SJCRH30 (cell line): ENCODE results near the gene TLE3. TPM values are rescaled to one million over a fixed set of nuclear protein-coding genes. Genes with fewer than 3 reads are reported as not detected.
A peak's percentile ranks its signal among the peaks of the same experiment; 100 is the strongest.

Source experiments
- DNase-seq, 2 experiments: peaks; one replicate each; pipeline ENCODE4 v3.0.0-alpha.2; 2015 to 2020
- H3K27ac ChIP-seq: fragments of 250-450 bp; sonication (Bioruptor Pico); 2 replicates; pipeline ENCODE4 v1.5.1; 2020; ENCODE audit warnings: mild to moderate bottlenecking, moderate library complexity
- H3K27me3 ChIP-seq: fragments of 250-450 bp; sonication (Bioruptor Pico); 2 replicates; pipeline ENCODE4 v1.5.1; 2020; ENCODE audit warnings: mild to moderate bottlenecking, moderate library complexity
- H3K36me3 ChIP-seq: fragments of 250-450 bp; sonication (Bioruptor Pico); 2 replicates; pipeline ENCODE4 v1.5.1; 2020; ENCODE audit warnings: mild to moderate bottlenecking, moderate library complexity
- H3K4me1 ChIP-seq: fragments of 250-450 bp; sonication (Bioruptor Pico); 2 replicates; pipeline ENCODE4 v1.5.1; 2020; ENCODE audit warnings: mild to moderate bottlenecking, moderate library complexity
- H3K4me3 ChIP-seq: fragments of 250-450 bp; sonication (Bioruptor Pico); 2 replicates; pipeline ENCODE4 v1.5.1; 2020; ENCODE audit warnings: mild to moderate bottlenecking, moderate library complexity
- H3K9me3 ChIP-seq: fragments of 250-450 bp; sonication (Bioruptor Pico); replicated peaks from 2 replicates; pipeline ENCODE4 v1.5.1; 2020; ENCODE audit warnings: mild to moderate bottlenecking, moderate library complexity
- total RNA-seq: library from RNA; depleted of rRNA; stranded (reverse); fragments of >200 nt; shearing (Covaris generic); gene quantifications from 2 replicates; pipeline ENCODE4 v1.2.3, GENCODE V29; 2014

Gene TLE3
- total RNA-seq, 1 experiment from 2014 or later, result 35.7 TPM

GRCh38 chr15:70098461-70099166 lies 897 bp upstream of the TLE3 start:
- H3K27me3 ChIP-seq, result no peaks in the 10 kb centered on the region
- H3K27ac ChIP-seq, result peak overlapping the region; percentile 88
- H3K9me3 ChIP-seq, result no peaks in the 10 kb centered on the region
- peak overlapping the region; percentile 86 for H3K4me3 ChIP-seq
- no peaks in the 10 kb centered on the region; the same call in 1 of the 2 replicates for H3K36me3 ChIP-seq
- peaks cover 25% of the 10 kb centered on the region for H3K4me1 ChIP-seq
- DNase-seq, result peak; percentile 57 to 75

- DNase-seq, result no peak
- H3K27ac ChIP-seq, result peak overlapping the region; percentile 88
- H3K4me3 ChIP-seq, result peak overlapping the region; percentile 86
- peaks cover 30% of the 10 kb centered on the region for H3K4me1 ChIP-seq
- no peaks in the 10 kb centered on the region; the same call in 1 of the 2 replicates for H3K36me3 ChIP-seq
- H3K27me3 ChIP-seq, result no peaks in the 10 kb centered on the region
- no peaks in the 10 kb centered on the region for H3K9me3 ChIP-seq
Observed at GRCh38 chr15:70098153-70098460, 390 bp upstream of the TLE3 start.

GRCh38 chr15:70097063-70097320 lies 725 bp downstream of the TLE3 start:
- H3K4me1 ChIP-seq, result peaks cover 41% of the 10 kb centered on the region
- H3K27ac ChIP-seq, result peak overlapping the region; percentile 88
- no peaks in the 10 kb centered on the region for H3K9me3 ChIP-seq
- H3K4me3 ChIP-seq, result peak overlapping the region; percentile 86
- no peaks in the 10 kb centered on the region for H3K27me3 ChIP-seq
- H3K36me3 ChIP-seq, result no peaks in the 10 kb centered on the region; the same call in 1 of the 2 replicates
- DNase-seq, result no peak

- Histone ChIP-seq H3K4me3 (peak overlapping the region; percentile 86), H3K27ac (peak overlapping the region; percentile 88), H3K27me3 (no peaks in the 10 kb centered on the region), H3K36me3 (no peaks in the 10 kb centered on the region; the same call in 1 of the 2 replicates), H3K4me1 (peaks cover 43% of the 10 kb centered on the region), H3K9me3 (no peaks in the 10 kb centered on the region)
- DNase-seq, result peak; percentile 33 to 68
Observed at GRCh38 chr15:70096215-70097062, 1.3 kb downstream of the TLE3 start.

GRCh38 chr15:70095408-70096214 lies 2.1 kb downstream of the TLE3 start:
- Histone ChIP-seq H3K36me3 (no peaks in the 10 kb centered on the region; the same call in 1 of the 2 replicates), H3K9me3 (no peaks in the 10 kb centered on the region), H3K4me3 (peak overlapping the region; percentile 86), H3K27ac (peak overlapping the region; percentile 88; the same call in 1 of the 2 replicates), H3K27me3 (no peaks in the 10 kb centered on the region), H3K4me1 (peaks cover 45% of the 10 kb centered on the region)
- peak; percentile 59 to 64 for DNase-seq

- H3K27ac ChIP-seq, result no peak overlapping the region; the same call in 1 of the 2 replicates
- peak overlapping the region; percentile 86 for H3K4me3 ChIP-seq
- H3K36me3 ChIP-seq, result peaks cover 1% of the 10 kb centered on the region
- H3K4me1 ChIP-seq, result peaks cover 44% of the 10 kb centered on the region
- no peaks in the 10 kb centered on the region for H3K27me3 ChIP-seq
- H3K9me3 ChIP-seq, result no peaks in the 10 kb centered on the region
- peak; percentile 42 to 77 for DNase-seq
Observed at GRCh38 chr15:70094690-70095311, 2.9 kb downstream of the TLE3 start.

GRCh38 chr15:70093481-70094319 lies 4.0 kb downstream of the TLE3 start:
- H3K4me3 ChIP-seq, result no peak overlapping the region
- DNase-seq, result no peak
- H3K27ac ChIP-seq, result no peak overlapping the region
- no peaks in the 10 kb centered on the region for H3K27me3 ChIP-seq
- peaks cover 44% of the 10 kb centered on the region for H3K4me1 ChIP-seq
- H3K36me3 ChIP-seq, result peaks cover 8% of the 10 kb centered on the region
- no peaks in the 10 kb centered on the region for H3K9me3 ChIP-seq

GRCh38 chr15:70093070-70093469 lies 4.6 kb downstream of the TLE3 start:
- Histone ChIP-seq H3K4me3 (no peak overlapping the region), H3K9me3 (no peaks in the 10 kb centered on the region), H3K4me1 (peaks cover 40% of the 10 kb centered on the region), H3K27ac (no peak overlapping the region; the same call in 1 of the 2 replicates), H3K27me3 (no peaks in the 10 kb centered on the region), H3K36me3 (peaks cover 12% of the 10 kb centered on the region)
- DNase-seq, result peak; percentile 29 to 70

- peaks cover 39% of the 10 kb centered on the region for H3K4me1 ChIP-seq
- no peaks in the 10 kb centered on the region for H3K27me3 ChIP-seq
- no peaks in the 10 kb centered on the region for H3K9me3 ChIP-seq
- H3K36me3 ChIP-seq, result peaks cover 14% of the 10 kb centered on the region
- no peak overlapping the region for H3K4me3 ChIP-seq
- peak overlapping the region; percentile 46 for H3K27ac ChIP-seq
- DNase-seq, result peak; percentile 74 to 91
Observed at GRCh38 chr15:70092464-70093027, 5.2 kb downstream of the TLE3 start.

GRCh38 chr15:70091726-70092463 lies 5.8 kb downstream of the TLE3 start:
- Histone ChIP-seq H3K27ac (peak overlapping the region; percentile 46), H3K4me3 (no peak overlapping the region), H3K4me1 (peaks cover 39% of the 10 kb centered on the region), H3K27me3 (no peaks in the 10 kb centered on the region), H3K36me3 (peaks cover 19% of the 10 kb centered on the region), H3K9me3 (no peaks in the 10 kb centered on the region)
- peak; percentile 66 to 75 for DNase-seq

GRCh38 chr15:70090436-70091296 lies 7.1 kb downstream of the TLE3 start:
- Histone ChIP-seq H3K36me3 (peaks cover 29% of the 10 kb centered on the region), H3K9me3 (no peaks in the 10 kb centered on the region), H3K27ac (no peak overlapping the region), H3K4me1 (peaks cover 39% of the 10 kb centered on the region), H3K4me3 (no peak overlapping the region), H3K27me3 (no peaks in the 10 kb centered on the region)
- no peak for DNase-seq

GRCh38 chr15:70089692-70089971 lies 8.1 kb downstream of the TLE3 start:
- H3K27me3 ChIP-seq, result no peaks in the 10 kb centered on the region
- H3K36me3 ChIP-seq, result peaks cover 36% of the 10 kb centered on the region
- H3K27ac ChIP-seq, result no peak overlapping the region
- DNase-seq, result no peak
- H3K4me1 ChIP-seq, result peaks cover 36% of the 10 kb centered on the region
- H3K4me3 ChIP-seq, result no peak overlapping the region
- no peaks in the 10 kb centered on the region for H3K9me3 ChIP-seq
